Measurements from ENCODE around the gene PSMC6.

Gene PSMC6

GRCh38 chr14:52769887-52770286, 62.9 kb downstream of the PSMC6 start:
- FAIRE-seq (no peak), DNase-seq (ENCODE audit: extremely low spot score, insufficient read length, low read depth) (no peak)

DNA sequence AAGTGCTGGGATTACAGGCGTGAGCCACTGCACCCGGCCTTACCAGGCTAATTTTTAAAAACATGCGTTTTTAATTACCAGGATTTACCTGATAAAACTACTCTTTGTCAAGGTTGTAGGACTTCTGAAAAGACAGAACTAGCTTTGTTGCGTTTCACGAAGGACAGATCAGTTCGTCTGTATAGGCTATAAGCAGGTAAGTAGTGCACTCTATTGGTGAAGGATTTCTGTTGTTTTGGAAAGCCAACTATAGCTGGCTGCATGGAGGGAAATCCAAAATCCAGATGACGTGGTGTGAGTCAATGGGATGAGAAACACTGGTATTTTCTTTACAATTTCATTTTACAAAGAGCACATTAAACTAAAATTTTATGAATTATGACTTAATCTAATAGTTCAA, 69.8 kb downstream of the PSMC6 start:
- no peak for DNase-seq (ENCODE audit: extremely low spot score, insufficient read length, low read depth)
- no peak for FAIRE-seq

Data from GM18507 (cell line).